Measurements from ENCODE around the gene TTLL8.

Gene TTLL8

DNA sequence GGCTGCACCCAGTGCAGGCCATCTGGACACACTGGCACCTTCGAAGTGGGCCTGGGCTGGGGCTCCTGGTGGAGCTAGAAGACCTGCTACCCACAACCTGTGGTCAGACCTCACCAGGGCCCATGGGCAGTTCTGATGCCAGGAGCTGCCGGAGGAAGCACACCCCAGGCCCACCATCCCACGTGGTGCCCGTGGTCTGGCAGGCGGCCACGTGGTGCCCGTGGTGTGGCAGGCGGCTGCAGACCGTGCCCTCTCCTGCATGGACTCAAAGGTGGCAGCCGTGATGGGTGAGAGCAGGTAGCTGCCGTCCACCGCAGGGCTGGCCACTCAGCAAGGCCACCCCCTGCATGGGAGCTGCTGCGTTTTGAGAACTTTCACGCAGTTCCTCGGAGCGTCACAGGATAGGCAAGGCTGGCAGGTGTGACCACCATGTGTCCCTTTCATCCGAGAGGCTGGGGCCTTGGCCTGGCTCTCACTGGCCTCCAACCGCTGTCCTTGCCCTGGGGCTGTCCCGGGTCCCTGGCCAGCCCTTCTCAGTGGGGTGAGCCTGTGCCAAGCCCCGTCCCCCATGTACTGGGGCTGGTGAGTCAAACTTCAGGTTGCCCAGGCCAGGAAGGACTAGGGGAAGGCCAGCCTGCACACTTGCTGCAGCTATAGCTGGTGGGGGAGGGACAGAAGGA lies 41.6 kb downstream of the TTLL8 start:
- no peak overlapping the region for H3K9ac ChIP-seq (ENCODE audit: low read depth, low read length)
- no peaks in the 10 kb centered on the region for H3K36me3 ChIP-seq (ENCODE audit: insufficient read depth, low read length)
- H3K9me3 ChIP-seq (ENCODE audit: control insufficient read depth, insufficient read depth, low read length): no peaks in the 10 kb centered on the region
- H3K4me1 ChIP-seq (ENCODE audit: insufficient read depth, low read length): no peaks in the 10 kb centered on the region; the same call in 1 of the 2 replicates

DNA sequence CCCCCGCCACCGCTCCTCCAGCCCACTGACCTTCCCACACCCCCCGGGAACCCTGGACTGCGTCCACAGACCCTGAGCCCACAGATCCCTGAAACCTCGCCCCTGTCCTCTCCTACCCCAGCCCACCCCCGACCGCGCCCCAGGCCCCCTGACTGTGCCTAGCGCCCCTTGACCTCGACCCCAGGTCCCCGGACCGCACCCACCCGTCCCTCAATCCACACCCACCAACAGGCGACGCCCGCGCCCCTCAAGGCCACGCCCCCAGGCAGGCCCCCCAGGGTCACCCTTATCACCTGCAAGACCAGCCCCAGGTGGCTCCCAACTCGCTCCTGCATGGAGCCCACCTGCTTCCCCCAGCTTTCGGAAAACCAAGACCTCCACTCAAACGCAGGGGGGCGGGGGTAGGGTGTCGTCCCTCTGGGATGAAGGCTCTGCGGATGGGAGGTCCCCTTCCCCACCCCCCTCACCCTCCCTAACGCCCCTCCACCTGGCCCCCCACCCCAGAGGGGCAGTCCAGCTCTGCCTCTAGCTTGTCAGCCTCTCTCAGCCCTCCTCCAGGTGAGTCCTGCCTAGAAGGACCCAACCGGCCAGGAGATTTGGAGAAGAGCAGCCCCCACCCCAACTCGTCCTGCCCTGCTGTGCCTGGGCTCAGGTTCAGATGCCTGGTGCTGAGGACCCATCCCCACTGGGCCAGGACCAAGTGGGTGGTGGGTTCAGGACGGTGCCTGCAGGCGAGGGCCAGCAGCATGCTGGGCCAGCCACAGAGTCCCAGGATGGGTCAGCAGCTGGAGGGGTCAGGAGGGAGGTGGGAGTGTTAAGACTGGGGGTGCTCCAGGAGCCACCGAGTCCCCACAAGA lies 42.4 kb downstream of the TTLL8 start:
- no peaks in the 10 kb centered on the region; the same call in 1 of the 2 replicates for H3K4me1 ChIP-seq (ENCODE audit: insufficient read depth, low read length)
- H3K36me3 ChIP-seq (ENCODE audit: insufficient read depth, low read length): no peaks in the 10 kb centered on the region
- no peaks in the 10 kb centered on the region for H3K9me3 ChIP-seq (ENCODE audit: control insufficient read depth, insufficient read depth, low read length)
- no peak overlapping the region for H3K9ac ChIP-seq (ENCODE audit: low read depth, low read length)

DNA sequence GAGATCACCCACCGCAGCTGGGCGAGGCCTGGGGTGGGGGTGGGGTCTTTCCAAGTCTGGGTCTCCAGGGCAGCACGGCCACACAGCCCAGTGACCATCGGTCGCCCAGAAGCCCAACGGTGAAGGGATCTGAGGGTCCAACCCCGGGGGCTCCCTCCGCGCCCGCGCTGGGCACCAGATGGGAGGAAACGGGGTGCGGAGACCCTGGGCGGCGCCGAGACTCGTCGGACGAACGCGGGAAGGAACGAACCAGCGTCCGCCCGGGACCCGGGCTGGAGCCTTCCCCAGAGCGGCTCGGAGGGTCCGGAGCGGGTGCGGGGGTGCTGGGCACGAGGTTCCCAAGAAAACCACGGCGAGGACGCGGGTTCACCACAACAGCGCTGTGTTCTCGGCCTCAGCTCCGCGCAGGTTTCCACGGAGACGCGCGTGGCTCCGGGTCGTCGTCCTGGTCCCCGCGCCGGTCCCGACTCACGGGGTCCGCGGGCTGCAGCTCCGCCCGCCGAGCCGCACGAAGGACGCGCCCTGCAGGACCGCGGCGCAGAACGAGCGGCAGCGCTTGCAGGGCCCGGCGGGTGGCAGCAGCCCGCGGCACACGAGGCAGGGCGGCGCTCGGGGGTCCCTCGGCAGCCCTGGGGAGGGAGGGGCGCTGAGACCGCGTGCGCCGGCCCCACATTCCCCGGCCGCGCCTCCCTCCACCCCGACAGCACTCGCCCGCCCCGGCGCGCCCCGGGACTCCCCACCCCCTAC lies 43.3 kb downstream of the TTLL8 start:
- Histone ChIP-seq H3K4me1 (ENCODE audit: insufficient read depth, low read length) (no peaks in the 10 kb centered on the region; the same call in 1 of the 2 replicates), H3K36me3 (ENCODE audit: insufficient read depth, low read length) (no peaks in the 10 kb centered on the region), H3K9me3 (ENCODE audit: control insufficient read depth, insufficient read depth, low read length) (no peaks in the 10 kb centered on the region), H3K9ac (ENCODE audit: low read depth, low read length) (peak overlapping the region; percentile 33; the same call in 1 of the 2 replicates)

DNA sequence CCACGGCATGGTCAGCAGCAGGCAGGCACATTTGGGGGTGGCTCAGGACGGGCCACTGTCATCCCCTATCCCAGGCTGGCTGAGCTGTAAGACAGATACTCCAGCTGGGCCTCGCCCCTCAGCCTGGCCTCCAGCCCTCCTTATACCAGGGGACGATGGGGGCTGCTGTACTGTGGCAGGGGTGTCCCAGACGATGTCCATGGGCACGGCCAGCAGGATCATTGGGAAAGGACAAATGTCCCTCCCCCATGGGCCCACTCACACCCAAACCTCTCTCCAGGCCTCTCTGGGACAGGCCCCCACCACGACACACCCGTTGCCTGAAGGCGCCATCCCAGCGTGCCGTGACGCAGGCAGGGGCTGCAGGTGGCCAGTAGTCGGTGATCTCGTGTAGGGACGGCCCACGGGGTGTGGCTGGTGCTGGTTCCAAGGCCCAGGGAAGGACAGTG lies 44.0 kb downstream of the TTLL8 start:
- Histone ChIP-seq H3K9me3 (ENCODE audit: control insufficient read depth, insufficient read depth, low read length) (no peaks in the 10 kb centered on the region), H3K4me1 (ENCODE audit: insufficient read depth, low read length) (no peaks in the 10 kb centered on the region; the same call in 1 of the 2 replicates), H3K9ac (ENCODE audit: low read depth, low read length) (no peak overlapping the region), H3K36me3 (ENCODE audit: insufficient read depth, low read length) (no peaks in the 10 kb centered on the region)

DNA sequence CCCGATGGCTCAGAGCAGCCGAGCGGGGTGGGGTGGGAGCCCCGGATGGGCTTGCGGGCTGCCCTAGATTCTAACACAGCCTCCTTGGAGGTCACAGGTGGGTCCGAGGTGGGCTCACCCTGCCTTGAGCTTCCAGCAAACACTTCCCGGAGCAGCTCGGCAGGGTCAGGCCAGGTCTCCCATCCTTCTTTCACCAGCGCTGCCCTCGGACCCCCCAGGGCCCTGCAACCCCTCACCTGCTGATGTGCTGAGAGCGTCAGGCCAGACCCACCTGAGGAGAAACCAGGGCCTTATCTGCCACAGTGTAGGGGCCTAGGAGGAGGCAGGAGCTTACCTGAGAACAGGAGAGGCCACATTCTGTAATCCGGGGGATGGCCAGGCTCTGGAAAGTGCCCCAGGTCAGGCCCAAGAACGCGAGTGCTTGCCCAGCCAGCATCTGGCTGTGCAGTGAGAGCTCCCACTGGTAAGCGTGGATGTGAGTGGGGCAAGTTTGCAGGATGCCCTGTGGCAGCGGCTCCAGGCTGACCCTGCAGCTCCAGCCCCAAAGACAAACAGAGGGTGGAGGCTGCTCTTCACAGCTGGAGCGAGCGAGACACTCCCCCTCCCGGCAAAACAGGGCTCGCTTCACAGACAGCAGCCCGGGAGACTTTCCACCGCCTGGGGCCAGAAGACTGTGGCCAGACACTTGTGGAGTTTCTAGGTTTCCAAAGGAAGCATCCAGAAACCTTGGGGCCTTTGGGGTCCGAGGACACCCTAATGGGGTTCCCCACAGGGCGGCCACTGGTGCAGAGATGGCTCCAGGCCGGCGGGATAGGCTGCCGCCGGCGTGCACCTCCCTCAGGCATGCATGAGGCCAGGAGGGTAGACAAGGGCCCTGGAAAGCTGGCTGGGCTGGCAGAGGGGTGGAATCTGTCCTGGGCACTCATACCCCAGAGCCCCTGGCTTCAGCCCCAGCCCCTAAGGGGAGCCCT lies 45.6 kb downstream of the TTLL8 start, which contains the start of gene IL17REL:
TSS of gene IL17REL (minus strand) at position 555 of the 971 bp plus-strand sequence. CDS start at position 436, 119 bp downstream.
- Histone ChIP-seq H3K9ac (ENCODE audit: low read depth, low read length) (no peak within 1 kb of the TSS), H3K9me3 (ENCODE audit: control insufficient read depth, insufficient read depth, low read length) (no peaks in the 10 kb centered on the region), H3K4me1 (ENCODE audit: insufficient read depth, low read length) (peaks cover 2% of the 10 kb centered on the region; the same call in 1 of the 2 replicates), H3K36me3 (ENCODE audit: insufficient read depth, low read length) (no peaks in the 10 kb centered on the region)

DNA sequence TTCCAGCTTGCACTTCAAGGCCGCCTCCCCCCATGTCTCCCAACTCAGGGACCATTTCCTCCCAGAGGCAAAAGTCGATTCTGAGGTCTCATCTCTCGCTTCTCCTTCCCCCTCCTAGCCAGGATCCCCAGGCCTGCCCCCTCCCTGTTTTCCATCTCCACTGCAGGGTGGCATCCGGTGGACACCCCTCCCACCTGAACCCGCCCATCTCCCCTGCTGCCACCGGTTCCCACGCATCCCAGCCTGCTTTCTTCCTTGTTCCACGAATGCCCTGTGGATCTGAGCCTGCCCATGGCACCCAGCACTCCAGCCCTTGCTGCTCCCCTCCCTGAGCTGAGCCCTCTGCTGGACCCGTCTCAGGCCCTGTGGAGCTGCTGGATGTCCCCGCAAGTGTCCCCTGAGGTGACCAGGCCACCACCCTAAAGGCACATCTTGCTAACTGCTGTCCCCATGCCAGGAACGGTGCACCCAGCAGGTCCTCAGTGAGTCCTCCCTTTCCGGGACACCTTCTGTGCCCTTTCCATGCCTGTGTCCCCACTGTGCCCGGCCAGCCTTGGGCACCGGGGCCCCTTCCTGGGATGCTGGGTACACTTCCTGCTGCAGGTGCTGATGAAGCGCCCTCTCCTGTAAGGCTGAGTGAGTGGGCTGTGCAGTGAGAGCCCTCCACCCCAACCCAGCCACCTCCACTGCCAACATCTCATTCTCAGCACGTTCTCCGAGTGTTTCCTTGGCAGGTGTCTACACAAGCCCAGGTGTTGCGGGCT lies 46.5 kb downstream of the TTLL8 start:
- peak overlapping the region; percentile 38; the same call in 1 of the 2 replicates for H3K9ac ChIP-seq (ENCODE audit: low read depth, low read length)
- H3K36me3 ChIP-seq (ENCODE audit: insufficient read depth, low read length): no peaks in the 10 kb centered on the region
- H3K4me1 ChIP-seq (ENCODE audit: insufficient read depth, low read length): peaks cover 2% of the 10 kb centered on the region; the same call in 1 of the 2 replicates
- no peaks in the 10 kb centered on the region for H3K9me3 ChIP-seq (ENCODE audit: control insufficient read depth, insufficient read depth, low read length)

DNA sequence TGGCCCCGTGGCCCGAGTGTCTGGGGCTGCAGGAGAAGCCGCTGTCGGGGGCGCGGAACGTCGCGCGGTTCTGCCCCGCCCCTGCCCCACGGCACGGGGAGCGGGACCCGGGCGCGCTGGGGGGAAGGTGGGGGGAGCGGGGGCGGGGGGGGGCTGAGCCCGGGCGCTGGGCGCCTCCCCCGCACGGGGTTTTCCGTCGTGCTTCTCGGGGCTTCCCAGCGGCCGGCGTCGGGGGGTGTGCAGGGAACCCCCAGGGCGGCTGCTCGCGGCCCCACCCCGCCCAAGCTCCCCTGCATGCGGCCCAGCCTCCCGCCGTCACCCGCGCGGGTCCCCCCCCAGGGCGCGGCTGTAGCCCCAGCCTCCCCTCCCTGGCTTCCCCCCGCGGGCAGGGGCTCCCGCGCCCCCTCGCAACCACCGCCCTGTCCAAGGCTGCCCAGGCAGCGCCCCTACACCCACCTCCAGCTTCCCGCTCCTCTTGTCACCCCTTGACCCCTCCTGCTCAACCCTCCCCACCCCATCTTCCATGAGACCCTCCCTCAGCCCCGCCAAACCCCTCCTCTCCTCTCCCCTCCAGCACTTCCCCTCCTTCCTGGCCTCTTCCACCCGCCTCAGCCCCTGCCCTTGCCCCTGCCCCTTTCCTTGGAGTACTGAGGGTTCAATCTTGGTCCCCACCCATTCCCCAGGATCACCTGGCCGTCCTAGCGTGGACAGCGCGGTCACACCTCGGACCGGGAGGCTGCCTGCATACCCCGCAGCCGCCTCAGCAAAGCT lies 47.2 kb downstream of the TTLL8 start:
- no peaks in the 10 kb centered on the region for H3K9me3 ChIP-seq (ENCODE audit: control insufficient read depth, insufficient read depth, low read length)
- H3K4me1 ChIP-seq (ENCODE audit: insufficient read depth, low read length): peaks cover 2% of the 10 kb centered on the region; the same call in 1 of the 2 replicates
- no peaks in the 10 kb centered on the region for H3K36me3 ChIP-seq (ENCODE audit: insufficient read depth, low read length)
- peak overlapping the region; percentile 38; the same call in 1 of the 2 replicates for H3K9ac ChIP-seq (ENCODE audit: low read depth, low read length)

DNA sequence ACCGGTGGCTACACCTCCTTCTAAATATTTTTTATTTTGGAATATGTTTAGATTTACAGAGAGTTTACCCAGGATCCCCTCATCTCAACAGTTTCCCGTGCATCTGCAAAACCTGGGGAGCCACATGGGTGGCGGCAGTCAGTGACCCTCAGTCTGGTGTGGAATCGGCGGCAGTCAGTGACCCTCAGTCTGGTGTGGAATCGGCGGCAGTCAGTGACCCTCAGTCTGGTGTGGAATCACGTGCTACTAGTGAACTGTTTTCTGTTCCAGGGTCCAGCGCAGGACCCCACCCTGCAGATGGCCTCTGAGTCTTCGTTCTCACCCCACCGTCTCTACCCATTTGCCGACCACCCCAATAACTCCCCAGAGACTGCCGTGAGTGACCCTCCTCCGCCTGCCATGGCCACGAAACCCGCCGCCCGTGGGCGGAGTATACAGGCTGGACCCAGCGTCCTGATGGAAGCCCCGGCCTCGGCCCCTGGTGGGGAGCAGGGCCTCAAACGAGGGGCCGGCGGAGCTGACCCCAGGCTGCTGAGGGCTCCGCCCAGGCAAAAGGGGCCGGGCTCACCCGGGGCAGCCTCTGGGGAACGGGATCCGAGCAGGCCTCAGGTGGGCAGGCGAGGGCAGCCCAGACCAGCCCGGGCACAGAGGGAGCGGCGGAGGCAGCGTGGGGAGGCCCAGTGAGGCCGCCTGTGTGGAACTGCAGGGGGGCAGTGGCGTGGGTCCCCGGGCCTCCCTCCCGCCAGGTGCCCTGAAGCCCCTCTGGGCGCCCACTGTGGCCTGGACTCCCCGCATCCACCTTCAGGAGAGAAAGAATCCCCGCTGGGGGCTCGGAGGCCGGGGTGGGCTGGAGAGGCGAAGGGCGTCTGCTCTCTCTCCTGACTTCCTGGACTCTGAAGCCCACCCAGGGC lies 48.1 kb downstream of the TTLL8 start:
- H3K4me1 ChIP-seq (ENCODE audit: insufficient read depth, low read length): peaks cover 2% of the 10 kb centered on the region; the same call in 1 of the 2 replicates
- H3K9me3 ChIP-seq (ENCODE audit: control insufficient read depth, insufficient read depth, low read length): no peaks in the 10 kb centered on the region
- H3K36me3 ChIP-seq (ENCODE audit: insufficient read depth, low read length): no peaks in the 10 kb centered on the region
- peak overlapping the region; percentile 26; the same call in 1 of the 2 replicates for H3K9ac ChIP-seq (ENCODE audit: low read depth, low read length)

DNA sequence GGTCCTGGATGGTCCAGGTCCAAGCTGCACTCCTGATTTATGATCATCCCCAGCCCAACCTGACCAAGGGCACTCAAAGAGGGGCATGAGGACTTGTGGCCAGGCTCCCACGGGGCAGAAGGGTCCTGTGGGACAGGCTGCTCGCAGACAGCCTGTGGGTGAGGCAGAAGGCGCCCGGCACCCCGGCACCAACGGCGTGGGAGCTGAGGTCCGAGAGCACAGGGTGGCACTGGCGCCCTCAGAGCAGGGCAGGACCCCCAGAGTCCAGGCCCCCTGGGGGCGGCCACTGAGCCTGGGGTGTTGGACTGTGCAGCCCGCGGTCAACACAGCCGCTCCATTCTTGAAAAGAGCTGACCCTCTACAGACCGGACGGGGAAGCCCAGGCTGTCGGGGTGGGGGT lies 48.8 kb downstream of the TTLL8 start:
- Histone ChIP-seq H3K36me3 (ENCODE audit: insufficient read depth, low read length) (no peaks in the 10 kb centered on the region), H3K9ac (ENCODE audit: low read depth, low read length) (no peak overlapping the region), H3K4me1 (ENCODE audit: insufficient read depth, low read length) (peaks cover 2% of the 10 kb centered on the region; the same call in 1 of the 2 replicates), H3K9me3 (ENCODE audit: control insufficient read depth, insufficient read depth, low read length) (no peaks in the 10 kb centered on the region)

DNA sequence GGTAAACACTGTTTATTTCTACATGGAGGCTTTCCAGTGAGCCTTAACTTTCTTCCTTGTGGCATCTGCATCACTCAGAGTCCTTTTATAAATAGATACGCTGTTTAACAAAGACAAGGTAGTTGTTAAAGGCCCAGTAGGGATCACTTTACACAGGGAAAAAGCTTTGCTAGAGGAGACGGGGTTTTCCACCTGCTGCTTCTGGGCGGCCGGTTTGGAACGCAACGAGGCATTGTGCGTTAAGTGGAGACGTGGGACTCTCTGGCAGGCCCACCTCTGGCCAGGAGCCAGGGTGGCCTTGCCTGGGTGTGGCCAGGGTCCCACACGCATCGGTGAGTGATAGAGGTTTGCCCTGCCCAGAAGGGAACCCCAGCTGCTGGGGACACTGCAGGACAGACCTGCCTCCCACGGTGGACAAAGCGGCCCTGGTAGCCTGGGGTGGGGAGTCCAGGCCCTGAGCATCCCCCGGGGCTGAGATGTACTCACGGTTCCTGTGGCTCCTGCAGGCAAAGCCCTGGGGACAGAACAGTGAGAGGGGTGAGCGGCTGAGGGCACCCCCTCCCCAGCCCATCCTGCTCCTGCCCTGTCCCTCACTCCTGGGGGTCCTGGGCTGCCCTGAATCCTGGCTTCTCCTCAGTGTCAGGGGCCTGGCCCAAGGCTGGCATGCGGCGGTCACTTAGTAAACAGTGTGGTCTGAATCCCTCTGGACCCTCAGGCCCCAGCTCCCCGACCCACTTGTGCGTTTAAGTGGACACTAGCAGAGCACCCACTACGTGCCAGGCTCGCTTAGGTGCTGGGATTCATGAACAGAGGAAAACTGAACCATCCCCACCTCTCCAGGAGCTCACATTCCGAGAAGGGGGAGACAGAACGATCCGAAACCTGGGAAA lies 49.7 kb downstream of the TTLL8 start:
- H3K9ac ChIP-seq (ENCODE audit: low read depth, low read length): no peak overlapping the region
- H3K4me1 ChIP-seq (ENCODE audit: insufficient read depth, low read length): peaks cover 2% of the 10 kb centered on the region; the same call in 1 of the 2 replicates

More for the DNA sequence above, 49.7 kb downstream of the TTLL8 start:
- Histone ChIP-seq H3K9me3 (ENCODE audit: control insufficient read depth, insufficient read depth, low read length) (no peaks in the 10 kb centered on the region), H3K36me3 (ENCODE audit: insufficient read depth, low read length) (no peaks in the 10 kb centered on the region)
